Measurements from ENCODE around the gene PLIN3.
"Not testable (repeated sequence)": the region's sequence is repeated elsewhere in the genome, so short reads cannot be mapped to it uniquely, and the experiment has no call there.

DNA sequence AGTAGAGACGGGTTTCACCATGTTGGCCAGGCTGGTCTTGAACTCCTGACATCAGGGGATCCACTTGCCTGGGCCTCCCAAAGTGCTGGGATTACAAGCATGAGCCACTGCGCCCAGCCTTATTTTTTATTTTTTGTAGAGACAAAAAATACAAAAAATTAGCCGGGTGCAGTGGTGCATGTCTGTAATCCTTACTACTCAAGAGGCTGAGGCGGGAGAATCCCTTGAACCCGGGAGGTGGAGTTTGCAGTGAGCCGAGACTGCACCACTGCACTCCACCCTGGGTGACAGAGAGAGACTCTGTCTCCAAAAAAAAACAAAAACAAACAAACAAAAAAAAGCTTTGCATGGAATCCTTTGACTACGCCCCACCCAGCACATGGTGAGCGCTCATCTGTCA is 14.0 kb downstream of the PLIN3 start:
- TF ChIP-seq, protein P1, sequence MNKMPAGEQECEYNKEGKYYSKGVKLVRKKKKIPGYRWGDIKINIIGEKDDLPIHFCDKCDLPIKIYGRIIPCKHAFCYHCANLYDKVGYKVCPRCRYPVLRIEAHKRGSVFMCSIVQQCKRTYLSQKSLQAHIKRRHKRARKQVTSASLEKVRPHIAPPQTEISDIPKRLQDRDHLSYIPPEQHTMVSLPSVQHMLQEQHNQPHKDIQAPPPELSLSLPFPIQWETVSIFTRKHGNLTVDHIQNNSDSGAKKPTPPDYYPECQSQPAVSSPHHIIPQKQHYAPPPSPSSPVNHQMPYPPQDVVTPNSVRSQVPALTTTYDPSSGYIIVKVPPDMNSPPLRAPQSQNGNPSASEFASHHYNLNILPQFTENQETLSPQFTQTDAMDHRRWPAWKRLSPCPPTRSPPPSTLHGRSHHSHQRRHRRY (tag by site-specific recombination; IDR thresholded peaks at IDR 0.05) = not testable (repeated sequence)
- TF ChIP-seq, protein P2, sequence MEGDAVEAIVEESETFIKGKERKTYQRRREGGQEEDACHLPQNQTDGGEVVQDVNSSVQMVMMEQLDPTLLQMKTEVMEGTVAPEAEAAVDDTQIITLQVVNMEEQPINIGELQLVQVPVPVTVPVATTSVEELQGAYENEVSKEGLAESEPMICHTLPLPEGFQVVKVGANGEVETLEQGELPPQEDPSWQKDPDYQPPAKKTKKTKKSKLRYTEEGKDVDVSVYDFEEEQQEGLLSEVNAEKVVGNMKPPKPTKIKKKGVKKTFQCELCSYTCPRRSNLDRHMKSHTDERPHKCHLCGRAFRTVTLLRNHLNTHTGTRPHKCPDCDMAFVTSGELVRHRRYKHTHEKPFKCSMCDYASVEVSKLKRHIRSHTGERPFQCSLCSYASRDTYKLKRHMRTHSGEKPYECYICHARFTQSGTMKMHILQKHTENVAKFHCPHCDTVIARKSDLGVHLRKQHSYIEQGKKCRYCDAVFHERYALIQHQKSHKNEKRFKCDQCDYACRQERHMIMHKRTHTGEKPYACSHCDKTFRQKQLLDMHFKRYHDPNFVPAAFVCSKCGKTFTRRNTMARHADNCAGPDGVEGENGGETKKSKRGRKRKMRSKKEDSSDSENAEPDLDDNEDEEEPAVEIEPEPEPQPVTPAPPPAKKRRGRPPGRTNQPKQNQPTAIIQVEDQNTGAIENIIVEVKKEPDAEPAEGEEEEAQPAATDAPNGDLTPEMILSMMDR (tag by site-specific recombination; IDR thresholded peaks at IDR 0.05) = not testable (repeated sequence)
- TF ChIP-seq, protein P3, sequence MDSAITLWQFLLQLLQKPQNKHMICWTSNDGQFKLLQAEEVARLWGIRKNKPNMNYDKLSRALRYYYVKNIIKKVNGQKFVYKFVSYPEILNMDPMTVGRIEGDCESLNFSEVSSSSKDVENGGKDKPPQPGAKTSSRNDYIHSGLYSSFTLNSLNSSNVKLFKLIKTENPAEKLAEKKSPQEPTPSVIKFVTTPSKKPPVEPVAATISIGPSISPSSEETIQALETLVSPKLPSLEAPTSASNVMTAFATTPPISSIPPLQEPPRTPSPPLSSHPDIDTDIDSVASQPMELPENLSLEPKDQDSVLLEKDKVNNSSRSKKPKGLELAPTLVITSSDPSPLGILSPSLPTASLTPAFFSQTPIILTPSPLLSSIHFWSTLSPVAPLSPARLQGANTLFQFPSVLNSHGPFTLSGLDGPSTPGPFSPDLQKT (IDR thresholded peaks at IDR 0.05; ENCODE audit: borderline replicate concordance, low read depth, low read length) = not testable (repeated sequence)
- TF ChIP-seq, protein P4, sequence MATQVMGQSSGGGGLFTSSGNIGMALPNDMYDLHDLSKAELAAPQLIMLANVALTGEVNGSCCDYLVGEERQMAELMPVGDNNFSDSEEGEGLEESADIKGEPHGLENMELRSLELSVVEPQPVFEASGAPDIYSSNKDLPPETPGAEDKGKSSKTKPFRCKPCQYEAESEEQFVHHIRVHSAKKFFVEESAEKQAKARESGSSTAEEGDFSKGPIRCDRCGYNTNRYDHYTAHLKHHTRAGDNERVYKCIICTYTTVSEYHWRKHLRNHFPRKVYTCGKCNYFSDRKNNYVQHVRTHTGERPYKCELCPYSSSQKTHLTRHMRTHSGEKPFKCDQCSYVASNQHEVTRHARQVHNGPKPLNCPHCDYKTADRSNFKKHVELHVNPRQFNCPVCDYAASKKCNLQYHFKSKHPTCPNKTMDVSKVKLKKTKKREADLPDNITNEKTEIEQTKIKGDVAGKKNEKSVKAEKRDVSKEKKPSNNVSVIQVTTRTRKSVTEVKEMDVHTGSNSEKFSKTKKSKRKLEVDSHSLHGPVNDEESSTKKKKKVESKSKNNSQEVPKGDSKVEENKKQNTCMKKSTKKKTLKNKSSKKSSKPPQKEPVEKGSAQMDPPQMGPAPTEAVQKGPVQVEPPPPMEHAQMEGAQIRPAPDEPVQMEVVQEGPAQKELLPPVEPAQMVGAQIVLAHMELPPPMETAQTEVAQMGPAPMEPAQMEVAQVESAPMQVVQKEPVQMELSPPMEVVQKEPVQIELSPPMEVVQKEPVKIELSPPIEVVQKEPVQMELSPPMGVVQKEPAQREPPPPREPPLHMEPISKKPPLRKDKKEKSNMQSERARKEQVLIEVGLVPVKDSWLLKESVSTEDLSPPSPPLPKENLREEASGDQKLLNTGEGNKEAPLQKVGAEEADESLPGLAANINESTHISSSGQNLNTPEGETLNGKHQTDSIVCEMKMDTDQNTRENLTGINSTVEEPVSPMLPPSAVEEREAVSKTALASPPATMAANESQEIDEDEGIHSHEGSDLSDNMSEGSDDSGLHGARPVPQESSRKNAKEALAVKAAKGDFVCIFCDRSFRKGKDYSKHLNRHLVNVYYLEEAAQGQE (tag by site-specific recombination; IDR thresholded peaks at IDR 0.05) = not testable (repeated sequence)
- TF ChIP-seq, protein P5, sequence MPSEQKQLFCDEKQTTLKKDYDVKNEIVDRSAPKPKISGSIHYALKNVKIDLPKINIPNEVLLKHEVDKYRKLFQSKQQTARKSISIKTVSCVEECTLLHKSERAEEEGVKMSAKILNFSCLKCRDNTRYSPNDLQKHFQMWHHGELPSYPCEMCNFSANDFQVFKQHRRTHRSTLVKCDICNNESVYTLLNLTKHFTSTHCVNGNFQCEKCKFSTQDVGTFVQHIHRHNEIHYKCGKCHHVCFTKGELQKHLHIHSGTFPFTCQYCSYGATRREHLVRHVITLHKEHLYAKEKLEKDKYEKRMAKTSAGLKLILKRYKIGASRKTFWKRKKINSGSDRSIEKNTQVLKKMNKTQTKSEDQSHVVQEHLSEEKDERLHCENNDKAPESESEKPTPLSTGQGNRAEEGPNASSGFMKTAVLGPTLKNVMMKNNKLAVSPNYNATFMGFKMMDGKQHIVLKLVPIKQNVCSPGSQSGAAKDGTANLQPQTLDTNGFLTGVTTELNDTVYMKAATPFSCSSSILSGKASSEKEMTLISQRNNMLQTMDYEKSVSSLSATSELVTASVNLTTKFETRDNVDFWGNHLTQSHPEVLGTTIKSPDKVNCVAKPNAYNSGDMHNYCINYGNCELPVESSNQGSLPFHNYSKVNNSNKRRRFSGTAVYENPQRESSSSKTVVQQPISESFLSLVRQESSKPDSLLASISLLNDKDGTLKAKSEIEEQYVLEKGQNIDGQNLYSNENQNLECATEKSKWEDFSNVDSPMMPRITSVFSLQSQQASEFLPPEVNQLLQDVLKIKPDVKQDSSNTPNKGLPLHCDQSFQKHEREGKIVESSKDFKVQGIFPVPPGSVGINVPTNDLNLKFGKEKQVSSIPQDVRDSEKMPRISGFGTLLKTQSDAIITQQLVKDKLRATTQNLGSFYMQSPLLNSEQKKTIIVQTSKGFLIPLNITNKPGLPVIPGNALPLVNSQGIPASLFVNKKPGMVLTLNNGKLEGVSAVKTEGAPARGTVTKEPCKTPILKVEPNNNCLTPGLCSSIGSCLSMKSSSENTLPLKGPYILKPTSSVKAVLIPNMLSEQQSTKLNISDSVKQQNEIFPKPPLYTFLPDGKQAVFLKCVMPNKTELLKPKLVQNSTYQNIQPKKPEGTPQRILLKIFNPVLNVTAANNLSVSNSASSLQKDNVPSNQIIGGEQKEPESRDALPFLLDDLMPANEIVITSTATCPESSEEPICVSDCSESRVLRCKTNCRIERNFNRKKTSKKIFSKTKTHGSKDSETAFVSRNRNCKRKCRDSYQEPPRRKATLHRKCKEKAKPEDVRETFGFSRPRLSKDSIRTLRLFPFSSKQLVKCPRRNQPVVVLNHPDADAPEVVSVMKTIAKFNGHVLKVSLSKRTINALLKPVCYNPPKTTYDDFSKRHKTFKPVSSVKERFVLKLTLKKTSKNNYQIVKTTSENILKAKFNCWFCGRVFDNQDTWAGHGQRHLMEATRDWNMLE (tag by site-specific recombination; conservative IDR thresholded peaks at IDR 0.05; ENCODE audit: low read depth) = not testable (repeated sequence)
- not testable (repeated sequence) for TF ChIP-seq ZNF501 (tag by site-specific recombination; IDR thresholded peaks at IDR 0.05); SETDB1 (IDR thresholded peaks at IDR 0.05; ENCODE audit: insufficient read length, low read length); ZNF114 (tag by site-specific recombination; IDR thresholded peaks at IDR 0.05); ZBTB7A (tag by site-specific recombination; IDR thresholded peaks at IDR 0.05; ENCODE audit: low read depth); ZNF2 (tag by site-specific recombination; IDR thresholded peaks at IDR 0.05); ZNF423 (tag by site-specific recombination; IDR thresholded peaks at IDR 0.05); HOXC10 (CRISPR knock-in tag; IDR thresholded peaks at IDR 0.05)
- TF ChIP-seq, protein P6, sequence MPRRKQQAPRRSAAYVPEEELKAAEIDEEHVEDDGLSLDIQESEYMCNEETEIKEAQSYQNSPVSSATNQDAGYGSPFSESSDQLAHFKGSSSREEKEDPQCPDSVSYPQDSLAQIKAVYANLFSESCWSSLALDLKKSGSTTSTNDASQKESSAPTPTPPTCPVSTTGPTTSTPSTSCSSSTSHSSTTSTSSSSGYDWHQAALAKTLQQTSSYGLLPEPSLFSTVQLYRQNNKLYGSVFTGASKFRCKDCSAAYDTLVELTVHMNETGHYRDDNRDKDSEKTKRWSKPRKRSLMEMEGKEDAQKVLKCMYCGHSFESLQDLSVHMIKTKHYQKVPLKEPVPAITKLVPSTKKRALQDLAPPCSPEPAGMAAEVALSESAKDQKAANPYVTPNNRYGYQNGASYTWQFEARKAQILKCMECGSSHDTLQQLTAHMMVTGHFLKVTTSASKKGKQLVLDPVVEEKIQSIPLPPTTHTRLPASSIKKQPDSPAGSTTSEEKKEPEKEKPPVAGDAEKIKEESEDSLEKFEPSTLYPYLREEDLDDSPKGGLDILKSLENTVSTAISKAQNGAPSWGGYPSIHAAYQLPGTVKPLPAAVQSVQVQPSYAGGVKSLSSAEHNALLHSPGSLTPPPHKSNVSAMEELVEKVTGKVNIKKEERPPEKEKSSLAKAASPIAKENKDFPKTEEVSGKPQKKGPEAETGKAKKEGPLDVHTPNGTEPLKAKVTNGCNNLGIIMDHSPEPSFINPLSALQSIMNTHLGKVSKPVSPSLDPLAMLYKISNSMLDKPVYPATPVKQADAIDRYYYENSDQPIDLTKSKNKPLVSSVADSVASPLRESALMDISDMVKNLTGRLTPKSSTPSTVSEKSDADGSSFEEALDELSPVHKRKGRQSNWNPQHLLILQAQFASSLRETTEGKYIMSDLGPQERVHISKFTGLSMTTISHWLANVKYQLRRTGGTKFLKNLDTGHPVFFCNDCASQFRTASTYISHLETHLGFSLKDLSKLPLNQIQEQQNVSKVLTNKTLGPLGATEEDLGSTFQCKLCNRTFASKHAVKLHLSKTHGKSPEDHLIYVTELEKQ (tag by site-specific recombination; IDR thresholded peaks at IDR 0.05; ENCODE audit: borderline replicate concordance) = not testable (repeated sequence)
- TF ChIP-seq, protein P7, sequence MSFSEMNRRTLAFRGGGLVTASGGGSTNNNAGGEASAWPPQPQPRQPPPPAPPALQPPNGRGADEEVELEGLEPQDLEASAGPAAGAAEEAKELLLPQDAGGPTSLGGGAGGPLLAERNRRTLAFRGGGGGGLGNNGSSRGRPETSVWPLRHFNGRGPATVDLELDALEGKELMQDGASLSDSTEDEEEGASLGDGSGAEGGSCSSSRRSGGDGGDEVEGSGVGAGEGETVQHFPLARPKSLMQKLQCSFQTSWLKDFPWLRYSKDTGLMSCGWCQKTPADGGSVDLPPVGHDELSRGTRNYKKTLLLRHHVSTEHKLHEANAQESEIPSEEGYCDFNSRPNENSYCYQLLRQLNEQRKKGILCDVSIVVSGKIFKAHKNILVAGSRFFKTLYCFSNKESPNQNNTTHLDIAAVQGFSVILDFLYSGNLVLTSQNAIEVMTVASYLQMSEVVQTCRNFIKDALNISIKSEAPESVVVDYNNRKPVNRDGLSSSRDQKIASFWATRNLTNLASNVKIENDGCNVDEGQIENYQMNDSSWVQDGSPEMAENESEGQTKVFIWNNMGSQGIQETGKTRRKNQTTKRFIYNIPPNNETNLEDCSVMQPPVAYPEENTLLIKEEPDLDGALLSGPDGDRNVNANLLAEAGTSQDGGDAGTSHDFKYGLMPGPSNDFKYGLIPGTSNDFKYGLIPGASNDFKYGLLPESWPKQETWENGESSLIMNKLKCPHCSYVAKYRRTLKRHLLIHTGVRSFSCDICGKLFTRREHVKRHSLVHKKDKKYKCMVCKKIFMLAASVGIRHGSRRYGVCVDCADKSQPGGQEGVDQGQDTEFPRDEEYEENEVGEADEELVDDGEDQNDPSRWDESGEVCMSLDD (tag by site-specific recombination; IDR thresholded peaks at IDR 0.05) = not testable (repeated sequence)
